DND-41 (cell line): ENCODE results near the gene RABGAP1L.

ENCODE experiments used
- ATAC-seq: fragments of 200-7000 bp; cut with Tn5 transposase; 3 replicates; pipeline ENCODE4 v1.9.1; 2021; ENCODE audit warnings: low read depth; ENCODE audit not compliant: insufficient read depth
- DNase-seq: peaks from one replicate; pipeline ENCODE4 v3.0.0-alpha.2; 2020
- H2AFZ ChIP-seq: 2 replicates; pipeline ENCODE4 v1.6.0; 2012; ENCODE audit warnings: low read depth, low read length
- H3K27ac ChIP-seq: 2 replicates; pipeline ENCODE4 v1.5.1; 2012; ENCODE audit warnings: low read length, inconsistent platforms
- H3K27me3 ChIP-seq: fragments of 200-600 bp; sonication (generic); 2 replicates; pipeline ENCODE4 v1.6.0; 2012; ENCODE audit warnings: low read length, mild to moderate bottlenecking, inconsistent platforms; ENCODE audit not compliant: insufficient read depth, poor library complexity
- H3K36me3 ChIP-seq: 2 replicates; pipeline ENCODE4 v1.5.1; 2012; ENCODE audit warnings: low read length, inconsistent platforms; ENCODE audit not compliant: insufficient read depth
- H3K4me1 ChIP-seq: 2 replicates; pipeline ENCODE4 v1.5.1; 2012; ENCODE audit warnings: mild to moderate bottlenecking, low read length; ENCODE audit not compliant: insufficient read depth
- H3K4me2 ChIP-seq: 2 replicates; pipeline ENCODE4 v1.6.0; 2012; ENCODE audit warnings: mild to moderate bottlenecking, moderate library complexity, low read length, inconsistent platforms; ENCODE audit not compliant: insufficient read depth
- H3K4me3 ChIP-seq, 2 experiments: fragments of 200-600 bp in 1 of 2; shearing (Covaris generic) in 1 of 2; 2 replicates each; pipeline ENCODE4 v1.5.1; 2012 to 2016; ENCODE audit warnings: inconsistent platforms in 2 of 2, low read length in 2 of 2, mild to moderate bottlenecking in 2 of 2, low read depth in 1 of 2, moderate library complexity in 1 of 2
- H3K79me2 ChIP-seq: 2 replicates; pipeline ENCODE4 v1.6.0; 2012; ENCODE audit warnings: low read length, inconsistent platforms; ENCODE audit not compliant: insufficient read depth
- H3K9ac ChIP-seq: 2 replicates; pipeline ENCODE4 v1.6.0; 2012; ENCODE audit warnings: low read depth, mild to moderate bottlenecking, inconsistent platforms, low read length, moderate library complexity
- H3K9me3 ChIP-seq: 2 replicates; pipeline ENCODE4 v1.5.1; 2012; ENCODE audit warnings: low read length, moderate library complexity, mild to moderate bottlenecking, inconsistent platforms; ENCODE audit not compliant: insufficient read depth, severe bottlenecking
- H4K20me1 ChIP-seq: 2 replicates; pipeline ENCODE4 v1.6.0; 2012; ENCODE audit warnings: low read length; ENCODE audit not compliant: insufficient read depth
- CTCF ChIP-seq: IDR thresholded peaks from 2 replicates; pipeline ENCODE4 v1.5.1; 2012; ENCODE audit warnings: borderline replicate concordance, low read length, moderate library complexity, mild to moderate bottlenecking; ENCODE audit not compliant: poor library complexity, severe bottlenecking; ENCODE audit errors: extremely low read depth
- EZH2 ChIP-seq: IDR thresholded peaks from 3 replicates; pipeline ENCODE4 v1.6.1; 2012; ENCODE audit warnings: borderline replicate concordance, low read depth, mild to moderate bottlenecking, moderate library complexity, low read length, inconsistent platforms; ENCODE audit not compliant: severe bottlenecking

Gene RABGAP1L

GRCh38 chr1:174266991-174267612 lies 107.8 kb downstream of the RABGAP1L start:
- Histone ChIP-seq H2AFZ (no peak overlapping the region), H3K9me3 (no peaks in the 10 kb centered on the region), H3K9ac (no peak overlapping the region), H3K4me2 (no peak overlapping the region), H3K4me3 (no peak overlapping the region), H4K20me1 (no peaks in the 10 kb centered on the region), H3K4me1 (no peaks in the 10 kb centered on the region), H3K27me3 (no peaks in the 10 kb centered on the region), H3K27ac (no peak overlapping the region), H3K36me3 (no peaks in the 10 kb centered on the region), H3K79me2 (no peaks in the 10 kb centered on the region)
- no peak for TF ChIP-seq CTCF
- TF ChIP-seq EZH2 = no peak
- no peak for DNase-seq
- no peak for ATAC-seq

- ATAC-seq (no peak), DNase-seq (no peak)
- no peak overlapping the region for H3K9ac ChIP-seq
- H3K36me3 ChIP-seq = no peaks in the 10 kb centered on the region
- no peak overlapping the region for H2AFZ ChIP-seq
- no peaks in the 10 kb centered on the region for H3K27me3 ChIP-seq
- H3K4me1 ChIP-seq = no peaks in the 10 kb centered on the region
- H3K4me3 ChIP-seq = no peak overlapping the region
- H3K9me3 ChIP-seq = no peaks in the 10 kb centered on the region
- H4K20me1 ChIP-seq = no peaks in the 10 kb centered on the region
- H3K79me2 ChIP-seq = no peaks in the 10 kb centered on the region
- no peak for TF ChIP-seq EZH2
- TF ChIP-seq CTCF = no peak
- H3K4me2 ChIP-seq = no peak overlapping the region
- H3K27ac ChIP-seq = no peak overlapping the region
Observed at GRCh38 chr1:174269989-174270651, 110.8 kb downstream of the RABGAP1L start.

GRCh38 chr1:174273190-174273589 lies 113.9 kb downstream of the RABGAP1L start:
- H3K79me2 ChIP-seq = no peaks in the 10 kb centered on the region
- H3K4me2 ChIP-seq = no peak overlapping the region
- no peaks in the 10 kb centered on the region for H3K4me1 ChIP-seq
- H3K27ac ChIP-seq = no peak overlapping the region
- no peak overlapping the region for H3K9ac ChIP-seq
- H3K9me3 ChIP-seq = no peaks in the 10 kb centered on the region
- H3K4me3 ChIP-seq = no peak overlapping the region
- no peaks in the 10 kb centered on the region for H3K27me3 ChIP-seq
- 0 out of 2 replicates have a peak, but pooled peaks cover 2% of the 10 kb centered on the region for H3K36me3 ChIP-seq
- no peak for DNase-seq
- H4K20me1 ChIP-seq = no peaks in the 10 kb centered on the region
- no peak for ATAC-seq
- TF ChIP-seq EZH2 = no peak
- no peak for TF ChIP-seq CTCF
- no peak overlapping the region for H2AFZ ChIP-seq
